ENCODE data around the gene HNRNPF.

- TF ChIP-seq POLR2A (IDR thresholded peaks at IDR 0.05) (no peak), CTCF (IDR thresholded peaks at IDR 0.05) (no peak)
These were observed 72.9 kb downstream of the HNRNPF start for GRCh38 chr10:43336061-43336460.
